Nephron (organoid): ENCODE results near the gene MBOAT2.
"Not testable (repeated sequence)": the region's sequence is repeated elsewhere in the genome, so short reads cannot be mapped to it uniquely, and the experiment has no call there.

Experiments used
- H3K27ac Mint-ChIP-seq, 3 experiments: 2 replicates each; pipeline ENCODE4 v1.8.0; 2020; ENCODE audit warnings: mixed read lengths in 3 of 3, mild to moderate bottlenecking in 2 of 3, moderate library complexity in 1 of 3
- H3K27me3 Mint-ChIP-seq: 2 replicates; pipeline ENCODE4 v1.8.0; 2021; ENCODE audit warnings: low read depth, mild to moderate bottlenecking, moderate library complexity, mixed read lengths
- H3K36me3 Mint-ChIP-seq: 2 replicates; pipeline ENCODE4 v1.8.0; 2020; ENCODE audit warnings: low read depth, mixed read lengths
- H3K4me1 Mint-ChIP-seq: 2 replicates; pipeline ENCODE4 v1.8.0; 2020; ENCODE audit warnings: mixed read lengths
- H3K4me3 Mint-ChIP-seq, 3 experiments: 2 replicates each; pipeline ENCODE4 v1.8.0; 2020; ENCODE audit warnings: mild to moderate bottlenecking in 3 of 3, mixed read lengths in 3 of 3, moderate library complexity in 2 of 3
- H3K9me3 Mint-ChIP-seq: 2 replicates; pipeline ENCODE4 v1.8.0; 2020; ENCODE audit warnings: mixed read lengths
- TF ChIP-seq, protein P1 (sequence below), 3 experiments: fragments of 200-600 bp; sonication (generic); IDR thresholded peaks; one replicate each; pipeline ENCODE4 v1.5.0; 2021; ENCODE audit warnings: antibody characterized with exemption in 3 of 3; ENCODE audit not compliant: unreplicated experiment in 3 of 3

Gene MBOAT2

DNA sequence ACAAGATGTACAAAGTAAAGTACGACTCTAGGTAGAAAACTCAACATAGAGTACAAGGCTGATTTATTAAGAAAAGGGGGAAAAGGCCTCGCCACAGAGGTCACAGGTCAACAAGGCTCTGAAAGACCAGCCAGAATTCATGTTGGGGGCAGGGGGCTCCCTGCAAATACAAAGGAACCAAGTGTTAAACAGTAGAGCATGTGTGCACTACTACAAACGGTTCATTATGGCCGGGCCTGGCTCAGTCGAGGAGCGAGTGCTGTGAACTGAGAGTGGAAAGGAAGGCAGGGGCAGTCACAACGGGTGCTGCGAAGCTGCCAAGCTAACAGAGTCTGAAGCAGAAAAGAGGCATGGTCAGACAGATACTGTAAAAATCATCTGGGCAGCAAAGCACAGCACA lies 77.1 kb downstream of the MBOAT2 start:
- Mint-ChIP-seq H3K9me3 (peaks cover 9% of the 10 kb centered on the region), H3K4me3 (no peak overlapping the region)

DNA sequence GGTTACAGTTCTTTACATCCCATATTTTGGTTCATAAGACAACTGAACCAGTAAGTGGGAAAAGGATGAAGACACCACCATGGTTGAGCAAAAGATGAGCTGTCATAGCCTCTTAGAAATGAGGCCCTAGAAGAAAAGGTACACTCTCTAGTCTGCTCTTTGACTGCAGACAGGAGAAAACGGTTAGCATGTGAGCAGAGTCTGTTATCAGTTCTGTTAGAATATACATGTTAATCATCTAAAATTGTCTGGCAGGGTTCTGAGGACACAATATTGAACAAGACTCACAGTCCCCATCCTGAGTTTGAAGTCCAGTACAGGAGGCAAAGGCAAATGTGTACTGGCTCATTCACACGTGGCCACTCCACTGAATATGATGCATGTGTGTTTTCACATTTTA lies 78.1 kb downstream of the MBOAT2 start:
- Mint-ChIP-seq H3K4me1 (no peaks in the 10 kb centered on the region), H3K36me3 (peaks cover 52% of the 10 kb centered on the region), H3K27me3 (no peaks in the 10 kb centered on the region), H3K4me3 (no peak overlapping the region), H3K27ac (no peak overlapping the region), H3K9me3 (peaks cover 3% of the 10 kb centered on the region)
- TF ChIP-seq, protein P1, sequence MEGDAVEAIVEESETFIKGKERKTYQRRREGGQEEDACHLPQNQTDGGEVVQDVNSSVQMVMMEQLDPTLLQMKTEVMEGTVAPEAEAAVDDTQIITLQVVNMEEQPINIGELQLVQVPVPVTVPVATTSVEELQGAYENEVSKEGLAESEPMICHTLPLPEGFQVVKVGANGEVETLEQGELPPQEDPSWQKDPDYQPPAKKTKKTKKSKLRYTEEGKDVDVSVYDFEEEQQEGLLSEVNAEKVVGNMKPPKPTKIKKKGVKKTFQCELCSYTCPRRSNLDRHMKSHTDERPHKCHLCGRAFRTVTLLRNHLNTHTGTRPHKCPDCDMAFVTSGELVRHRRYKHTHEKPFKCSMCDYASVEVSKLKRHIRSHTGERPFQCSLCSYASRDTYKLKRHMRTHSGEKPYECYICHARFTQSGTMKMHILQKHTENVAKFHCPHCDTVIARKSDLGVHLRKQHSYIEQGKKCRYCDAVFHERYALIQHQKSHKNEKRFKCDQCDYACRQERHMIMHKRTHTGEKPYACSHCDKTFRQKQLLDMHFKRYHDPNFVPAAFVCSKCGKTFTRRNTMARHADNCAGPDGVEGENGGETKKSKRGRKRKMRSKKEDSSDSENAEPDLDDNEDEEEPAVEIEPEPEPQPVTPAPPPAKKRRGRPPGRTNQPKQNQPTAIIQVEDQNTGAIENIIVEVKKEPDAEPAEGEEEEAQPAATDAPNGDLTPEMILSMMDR (IDR thresholded peaks at IDR 0.05; ENCODE audit: unreplicated experiment in 3 of 3): no peak

More for the DNA sequence above, 77.1 kb downstream of the MBOAT2 start:
- Mint-ChIP-seq H3K27ac (no peak overlapping the region), H3K36me3 (peaks cover 59% of the 10 kb centered on the region), H3K27me3 (no peaks in the 10 kb centered on the region), H3K4me1 (no peaks in the 10 kb centered on the region)
- TF ChIP-seq, protein P1 (IDR thresholded peaks at IDR 0.05; ENCODE audit: unreplicated experiment in 3 of 3): no peak

DNA sequence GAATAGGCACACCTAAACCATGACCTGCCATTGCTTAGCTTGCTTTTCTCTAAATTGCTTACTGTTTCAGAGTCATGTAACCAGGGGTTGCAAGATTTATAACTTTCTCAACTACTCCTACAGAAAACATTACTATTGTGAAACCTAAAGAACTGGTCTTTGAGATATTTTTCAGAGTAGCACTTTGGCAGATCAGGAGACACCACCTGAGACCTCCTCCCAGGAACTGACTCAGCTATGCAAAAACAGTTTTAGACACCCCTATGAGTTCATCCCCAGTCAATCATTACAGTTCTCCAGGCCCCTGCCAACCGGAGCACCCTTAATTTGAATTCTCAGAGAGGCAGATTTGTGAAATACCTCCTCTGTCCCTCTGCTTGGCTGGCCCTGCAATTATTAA lies 80.3 kb downstream of the MBOAT2 start:
- Mint-ChIP-seq H3K4me3 (no peak overlapping the region), H3K27me3 (no peaks in the 10 kb centered on the region)

DNA sequence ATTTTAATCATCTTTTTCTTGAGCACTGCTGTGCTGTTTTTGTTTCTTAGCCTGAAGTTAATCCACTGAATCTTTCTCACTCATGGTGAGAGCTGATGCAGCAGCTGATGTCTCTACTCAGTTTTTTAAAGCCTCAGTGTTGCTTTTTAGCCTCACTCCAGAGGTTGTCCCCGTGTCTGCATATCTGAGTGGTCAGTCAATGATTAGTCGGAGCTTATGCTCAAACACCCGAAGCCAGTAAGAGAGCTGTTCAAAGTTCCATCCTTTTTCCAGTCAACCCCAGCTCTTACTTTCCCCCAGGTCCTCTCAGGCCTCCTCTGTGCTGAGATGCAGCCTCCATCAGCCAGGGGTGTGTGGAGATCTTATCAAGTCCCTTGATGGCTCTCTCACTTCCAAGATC lies 81.1 kb downstream of the MBOAT2 start:
- no peaks in the 10 kb centered on the region for H3K4me1 Mint-ChIP-seq
- H3K27me3 Mint-ChIP-seq: no peaks in the 10 kb centered on the region
- H3K27ac Mint-ChIP-seq: peak overlapping the region in 1 of 3 experiments; percentile 88
- H3K4me3 Mint-ChIP-seq: no peak overlapping the region
- TF ChIP-seq, protein P1 (IDR thresholded peaks at IDR 0.05; ENCODE audit: unreplicated experiment in 3 of 3): no peak
- H3K36me3 Mint-ChIP-seq: peaks cover 39% of the 10 kb centered on the region
- H3K9me3 Mint-ChIP-seq: peaks cover 3% of the 10 kb centered on the region

More for the DNA sequence above, 80.3 kb downstream of the MBOAT2 start:
- Mint-ChIP-seq H3K9me3 (peaks cover 3% of the 10 kb centered on the region), H3K4me1 (no peaks in the 10 kb centered on the region), H3K36me3 (peaks cover 46% of the 10 kb centered on the region), H3K27ac (peak overlapping the region in 1 of 3 experiments; percentile 88)
- TF ChIP-seq, protein P1 (IDR thresholded peaks at IDR 0.05; ENCODE audit: unreplicated experiment in 3 of 3): no peak

DNA sequence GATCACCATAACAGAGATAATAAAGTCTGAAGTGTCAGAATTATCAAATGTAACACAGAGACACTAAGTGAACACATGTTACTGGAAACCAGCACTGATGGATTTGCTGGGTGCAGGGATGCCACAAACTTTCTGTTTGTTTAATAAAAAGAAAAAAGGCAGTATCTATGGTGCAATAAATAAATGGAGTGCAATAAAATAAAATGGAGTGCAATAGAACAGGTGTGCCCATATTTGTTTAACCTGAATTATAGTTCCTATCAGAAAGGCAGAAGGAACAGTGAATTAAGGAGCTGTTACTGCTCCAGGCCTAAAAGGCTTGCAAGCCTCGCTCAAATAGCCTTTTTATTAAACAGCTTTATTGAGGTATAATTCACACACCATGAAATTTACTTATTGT lies 85.1 kb downstream of the MBOAT2 start:
- Mint-ChIP-seq H3K27me3 (no peaks in the 10 kb centered on the region), H3K36me3 (peaks cover 37% of the 10 kb centered on the region), H3K4me3 (no peak overlapping the region), H3K4me1 (no peaks in the 10 kb centered on the region), H3K9me3 (peaks cover 15% of the 10 kb centered on the region), H3K27ac (no peak overlapping the region)
- TF ChIP-seq, protein P1 (IDR thresholded peaks at IDR 0.05; ENCODE audit: unreplicated experiment in 3 of 3): no peak

DNA sequence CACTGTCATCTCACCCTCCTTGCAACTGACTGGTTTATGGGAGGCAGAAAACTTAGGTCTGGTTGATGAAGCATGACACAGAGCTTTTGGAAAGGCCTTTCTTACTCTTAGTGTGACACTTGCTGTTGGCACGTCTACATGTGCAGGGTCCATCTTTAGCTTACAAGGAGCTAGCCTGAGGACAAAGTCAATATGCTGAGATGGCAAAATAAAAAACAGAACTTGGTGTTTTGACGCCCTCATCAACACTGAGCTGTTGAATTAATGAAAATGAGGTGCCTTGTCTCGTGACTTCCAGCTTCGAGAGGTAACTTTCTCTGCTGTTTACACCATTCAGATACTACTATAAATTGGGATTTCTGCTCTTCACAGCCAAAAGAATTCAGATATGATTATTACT lies 87.5 kb downstream of the MBOAT2 start:
- Mint-ChIP-seq H3K27me3 (no peaks in the 10 kb centered on the region), H3K9me3 (peaks cover 32% of the 10 kb centered on the region), H3K36me3 (peaks cover 50% of the 10 kb centered on the region), H3K4me1 (no peaks in the 10 kb centered on the region), H3K27ac (no peak overlapping the region), H3K4me3 (no peak overlapping the region)
- TF ChIP-seq, protein P1 (IDR thresholded peaks at IDR 0.05; ENCODE audit: unreplicated experiment in 3 of 3): no peak

DNA sequence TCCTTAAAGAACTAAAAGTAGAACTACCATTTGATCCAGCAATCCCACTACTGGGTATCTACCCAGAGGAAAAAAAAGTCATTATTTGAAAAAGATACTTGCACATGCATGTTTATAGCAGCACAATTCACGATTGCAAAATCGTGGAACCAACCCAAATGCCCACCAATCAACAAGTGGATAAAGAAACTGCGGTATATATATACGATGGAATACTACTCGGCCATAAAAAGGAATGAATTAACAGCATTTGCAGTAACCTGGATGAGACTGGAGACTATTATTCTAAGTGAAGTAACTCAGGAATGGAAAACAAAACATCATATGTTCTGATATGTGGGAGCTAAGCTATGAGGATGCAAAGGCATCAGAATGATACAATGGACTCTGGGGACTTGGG lies 89.7 kb downstream of the MBOAT2 start:
- not testable (repeated sequence) for H3K4me3 Mint-ChIP-seq, H3K27ac Mint-ChIP-seq
- H3K9me3 Mint-ChIP-seq: peaks cover 41% of the 10 kb centered on the region

More for the DNA sequence above, 89.7 kb downstream of the MBOAT2 start:
- not testable (repeated sequence) for H3K4me1 Mint-ChIP-seq, H3K27me3 Mint-ChIP-seq
- peaks cover 65% of the 10 kb centered on the region for H3K36me3 Mint-ChIP-seq
